Activated CD8-positive, alpha-beta memory T cell treated with anti-CD3 and anti-CD28 coated beads for 4 hours (primary cell): ENCODE results near the gene FRA10AC1.
"Not testable (repeated sequence)": the region's sequence is repeated elsewhere in the genome, so short reads cannot be mapped to it uniquely, and the experiment has no call there.

Experiments used
- DNase-seq, 2 donors: peaks; one replicate each; pipeline ENCODE4 v3.0.0-alpha.2; 2020; ENCODE audit warnings: low read depth in 2 of 2

Gene FRA10AC1

DNA sequence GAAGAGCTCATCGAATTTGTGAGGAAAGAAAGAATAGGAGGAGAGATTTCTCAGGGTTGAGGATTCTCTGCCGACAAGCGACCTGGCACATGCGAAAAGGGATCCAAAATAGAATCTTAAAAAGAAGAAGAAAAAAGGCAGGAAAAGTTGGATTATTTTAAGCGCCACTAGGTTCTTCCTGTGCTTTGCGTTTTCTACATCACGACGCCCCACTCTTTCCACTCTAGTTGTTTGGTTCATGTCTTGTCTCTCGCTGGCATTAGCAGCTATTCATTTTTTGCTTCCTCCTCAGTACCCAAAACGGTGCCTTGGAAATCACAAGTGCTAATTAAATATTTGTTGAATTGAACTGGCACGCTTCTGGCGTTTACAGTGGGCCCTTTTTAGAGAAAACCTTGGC is 674 bp upstream of the FRA10AC1 start:
- no peak for DNase-seq

DNA sequence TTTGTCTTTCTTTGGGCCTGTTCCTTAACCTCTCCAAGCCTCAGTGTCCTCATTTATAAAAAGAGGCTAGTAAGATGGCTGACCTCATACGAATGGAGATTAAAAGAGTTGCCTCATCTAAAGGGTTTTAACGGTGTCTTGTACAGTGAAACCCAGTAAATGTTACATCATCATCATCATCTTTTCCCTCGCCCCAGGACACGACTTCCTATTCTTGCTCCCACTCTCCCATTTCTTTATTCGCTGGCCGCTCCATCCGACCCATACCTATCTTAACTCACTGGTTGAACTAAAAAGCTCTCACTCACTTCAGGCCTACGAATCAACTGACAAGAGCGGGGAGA is 554 bp downstream of the FRA10AC1 start:
- no peak for DNase-seq

DNA sequence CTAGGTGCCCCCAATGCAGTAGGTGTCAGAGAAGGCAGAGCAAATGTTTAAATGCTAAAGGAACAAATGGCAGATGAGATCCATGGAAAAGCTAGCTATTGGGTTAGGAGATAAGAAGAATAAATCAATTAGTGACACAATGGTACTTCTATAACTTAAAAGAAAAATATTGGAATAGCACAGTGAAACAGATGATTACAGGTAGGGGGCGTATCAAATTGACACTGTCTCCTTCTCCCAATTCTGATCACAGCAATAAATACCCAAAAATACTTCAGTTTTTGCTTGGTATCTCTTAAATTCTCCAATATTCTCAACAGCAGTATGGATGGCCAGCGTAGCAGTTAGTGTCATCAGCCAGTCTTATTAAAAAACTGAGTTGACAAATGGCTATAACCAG is 5.2 kb downstream of the FRA10AC1 start:
- no peak for DNase-seq

DNA sequence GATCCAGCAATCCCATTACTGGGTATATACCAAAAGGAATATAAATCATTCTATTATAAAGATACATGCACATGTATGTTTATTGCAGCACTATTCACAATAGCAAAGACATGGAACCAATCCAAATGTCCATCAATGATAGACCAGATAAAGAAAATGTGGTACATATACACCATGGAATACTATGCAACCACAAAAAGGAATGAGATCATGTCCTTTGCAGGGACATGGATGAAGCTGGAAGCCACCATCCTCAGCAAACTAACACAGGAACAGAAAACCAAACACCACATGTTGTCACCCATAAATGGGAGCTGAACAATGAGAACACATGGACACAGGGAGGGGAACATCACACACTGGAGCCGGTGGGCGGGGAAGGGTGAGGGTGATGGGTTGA is 5.8 kb downstream of the FRA10AC1 start:
- DNase-seq, result not testable (repeated sequence)

DNA sequence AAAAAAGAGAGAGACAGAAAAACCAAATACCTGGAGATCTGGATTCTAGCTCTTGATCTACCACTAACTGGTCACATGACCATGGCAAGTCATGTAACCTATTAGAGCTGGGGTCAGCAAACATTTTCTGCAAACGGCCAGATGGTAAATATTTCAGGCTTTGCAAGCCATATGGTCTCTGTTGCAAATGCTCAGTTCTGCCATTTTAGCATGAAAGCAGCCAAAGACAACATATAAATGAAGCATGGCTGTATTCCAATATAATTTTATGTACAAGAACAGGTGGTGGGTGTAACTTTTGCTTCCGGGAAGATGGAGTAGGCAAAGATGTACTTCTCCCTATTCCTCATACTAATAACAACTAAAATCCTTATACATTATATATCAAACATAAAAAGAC is 6.7 kb downstream of the FRA10AC1 start:
- DNase-seq, result no peak

DNA sequence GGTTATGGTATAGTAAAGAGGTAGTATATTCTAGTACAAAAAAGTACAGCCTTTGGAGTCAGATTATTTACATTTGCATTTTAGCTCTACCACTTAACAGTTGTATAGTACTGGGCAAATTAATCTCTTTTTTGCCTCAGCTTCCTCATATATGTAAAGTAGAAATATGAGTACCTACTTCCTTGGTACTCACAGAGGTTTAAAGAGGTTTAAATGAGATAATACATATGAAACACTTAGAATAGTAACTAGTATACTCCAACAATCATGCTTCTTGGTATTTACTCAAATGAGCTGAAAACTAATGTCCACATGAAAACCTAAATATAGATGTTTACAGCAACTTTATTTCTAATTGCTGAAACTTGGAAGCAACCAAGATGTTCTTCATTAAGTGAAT is 14.7 kb downstream of the FRA10AC1 start:
- no peak for DNase-seq

DNA sequence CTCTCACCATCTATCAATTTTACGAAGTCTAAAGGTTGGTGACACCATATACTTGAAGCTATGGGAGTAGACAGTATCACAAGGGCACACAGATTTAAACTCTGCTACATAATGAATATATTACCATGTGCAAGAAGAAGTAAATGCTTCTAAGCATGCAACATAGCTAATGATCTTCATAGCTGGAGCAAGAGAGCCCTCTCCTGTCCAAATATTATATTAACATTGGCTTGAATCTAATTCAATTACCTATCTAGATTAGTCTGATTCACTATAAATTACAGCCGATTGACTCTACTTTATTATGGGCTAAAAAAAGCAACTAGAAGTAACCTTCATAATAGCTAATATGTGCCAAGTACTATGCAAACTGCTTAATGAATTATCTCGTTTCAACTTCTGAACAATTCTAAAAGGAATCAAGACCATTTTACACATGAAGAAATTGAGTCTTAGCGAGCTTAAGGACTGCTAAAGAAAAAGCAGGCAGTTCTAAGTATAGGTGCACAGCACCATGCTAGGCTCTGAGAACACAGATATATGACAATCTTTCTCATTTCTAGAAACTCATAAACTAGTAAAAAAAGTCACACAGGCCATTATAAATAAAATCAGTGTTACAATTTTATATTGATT is 21.9 kb downstream of the FRA10AC1 start:
- DNase-seq, result no peak

DNA sequence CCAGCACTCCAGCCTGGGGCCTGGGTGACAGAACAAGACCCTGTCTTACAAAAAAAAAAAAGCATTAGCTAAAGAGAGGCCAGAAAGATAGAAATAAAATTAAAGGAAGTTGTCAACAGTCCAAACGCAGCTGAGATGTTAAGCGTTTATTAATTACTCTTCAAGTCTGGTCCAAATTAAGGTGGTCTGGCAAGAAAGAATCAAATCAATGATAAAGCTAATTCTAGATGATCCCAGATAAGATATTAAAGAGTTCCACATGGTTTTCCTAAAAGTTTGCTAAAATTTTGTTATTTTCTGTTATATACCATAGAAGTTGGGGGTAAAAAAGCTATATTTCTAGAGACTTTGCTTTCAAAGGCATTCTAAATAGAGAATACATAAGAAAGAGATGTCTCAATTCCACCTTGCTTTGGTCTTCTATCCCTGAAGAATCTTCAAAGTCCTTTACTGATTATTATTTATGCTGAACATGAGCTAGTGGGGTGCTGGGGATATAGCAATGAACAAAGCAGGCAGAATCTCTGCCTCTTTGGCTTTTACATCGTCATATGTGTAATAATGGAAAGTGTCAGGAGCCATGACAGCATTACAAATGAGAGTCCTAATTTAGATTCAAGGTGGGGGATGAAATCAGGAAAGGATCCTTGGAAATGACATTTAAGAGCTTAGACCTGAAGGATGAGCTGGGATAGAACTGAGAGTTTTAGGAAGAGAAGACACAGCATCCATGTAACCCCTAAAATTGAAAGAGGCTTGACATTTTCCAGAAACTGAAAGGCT is 23.4 kb downstream of the FRA10AC1 start:
- no peak for DNase-seq

DNA sequence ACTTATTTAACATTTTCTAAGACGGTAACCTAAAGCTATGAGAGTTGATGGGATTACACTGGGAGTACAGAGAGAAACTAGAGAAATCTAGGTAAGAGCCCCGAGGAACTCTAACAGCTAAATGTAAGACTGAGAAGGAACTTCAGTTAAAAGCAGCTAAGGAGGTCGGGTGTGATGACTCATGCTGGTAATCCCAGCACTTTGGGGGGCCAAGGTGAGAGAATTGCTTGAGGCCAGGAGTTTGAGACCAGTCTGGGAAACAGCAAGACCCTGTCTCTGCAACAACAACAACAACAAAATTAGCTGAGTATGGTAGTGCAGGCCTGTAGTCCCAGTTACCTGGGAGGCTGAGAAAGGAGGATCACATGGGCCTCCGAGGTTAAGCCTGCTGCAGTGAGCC is 24.0 kb downstream of the FRA10AC1 start:
- DNase-seq, result no peak

DNA sequence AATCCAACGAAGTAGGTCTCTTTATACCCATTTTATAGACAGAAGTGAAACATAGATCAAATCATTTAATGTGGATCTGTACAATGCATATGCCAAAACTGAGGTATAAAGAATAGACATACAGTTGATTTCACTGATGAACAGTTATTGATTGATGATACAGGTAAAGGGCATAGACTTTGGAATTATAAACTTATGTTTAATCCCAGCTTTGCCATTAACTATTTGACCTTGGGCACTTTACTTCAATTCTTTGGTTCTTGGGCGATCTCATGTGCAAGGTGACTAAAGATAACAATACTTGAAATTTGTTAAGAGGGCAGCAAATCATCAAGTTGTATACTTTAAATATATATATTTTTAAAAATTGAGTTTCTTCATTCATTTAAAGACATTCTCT is 28.6 kb downstream of the FRA10AC1 start:
- DNase-seq, result no peak

DNA sequence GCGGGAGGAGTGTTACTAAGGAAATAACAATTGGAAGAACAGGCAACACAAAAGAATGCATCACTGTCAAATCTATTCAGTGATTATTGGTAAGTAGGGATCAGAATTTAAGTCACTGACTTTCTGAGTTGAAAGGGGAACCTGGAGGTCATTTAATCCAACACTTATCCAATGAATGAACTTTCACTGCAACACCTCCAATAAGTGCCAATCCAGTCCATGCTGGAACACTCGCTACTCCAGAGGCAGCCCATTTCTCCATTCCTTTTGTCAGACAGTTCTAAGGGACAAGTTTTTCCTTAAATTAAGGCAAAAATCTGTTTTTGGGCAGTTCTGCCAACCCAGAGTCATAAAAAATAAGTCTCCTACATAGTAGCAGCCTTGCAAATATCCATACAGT is 29.5 kb downstream of the FRA10AC1 start:
- no peak for DNase-seq

DNA sequence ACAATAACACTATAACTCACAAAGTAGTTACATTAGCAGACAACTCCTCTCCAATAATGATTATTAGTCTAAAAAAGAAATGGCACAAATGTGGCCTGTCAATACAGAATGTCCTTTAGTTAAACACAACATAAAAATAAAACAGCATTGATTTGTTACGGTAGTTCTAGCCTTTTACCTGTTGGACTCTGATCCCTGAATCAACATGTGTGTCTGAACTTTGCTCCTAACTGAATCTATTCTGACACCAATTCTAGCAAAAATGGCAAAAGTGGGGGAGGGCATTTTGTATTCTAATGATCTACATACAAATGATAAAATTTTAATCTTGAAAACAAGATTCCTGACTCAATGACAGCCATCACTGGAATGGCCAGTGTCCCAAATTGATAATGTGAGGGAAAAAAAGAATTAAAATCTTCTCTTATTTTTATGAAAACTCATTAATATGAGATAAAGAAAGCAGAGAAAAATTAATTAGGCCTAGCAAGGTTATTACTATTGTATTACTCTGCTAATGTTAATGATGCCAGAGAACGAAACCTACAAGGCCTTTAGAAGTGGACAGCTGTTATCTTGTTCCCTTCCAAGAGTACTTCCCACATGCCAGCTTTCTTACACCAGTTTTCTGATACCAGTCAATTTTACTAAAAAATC is 30.2 kb downstream of the FRA10AC1 start:
- no peak for DNase-seq

DNA sequence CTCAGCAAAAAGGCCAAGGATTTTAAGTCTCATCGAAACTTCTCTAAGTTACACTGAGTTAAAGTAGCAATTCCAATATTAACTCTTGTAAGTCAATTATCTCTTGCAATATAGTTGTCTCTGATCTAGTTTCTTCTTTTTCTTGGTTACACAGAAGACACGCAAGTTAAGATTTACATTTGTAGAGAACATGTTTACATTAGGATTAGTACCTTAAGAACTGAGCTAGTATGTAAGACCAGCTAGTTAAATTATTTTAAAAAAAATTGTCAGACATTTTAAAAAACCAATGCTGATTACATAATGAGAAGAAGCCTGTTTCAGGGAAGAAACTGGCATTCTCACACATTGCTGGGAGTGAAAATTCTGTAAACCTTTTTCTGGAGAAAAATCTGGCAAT is 31.4 kb downstream of the FRA10AC1 start:
- DNase-seq, result no peak

DNA sequence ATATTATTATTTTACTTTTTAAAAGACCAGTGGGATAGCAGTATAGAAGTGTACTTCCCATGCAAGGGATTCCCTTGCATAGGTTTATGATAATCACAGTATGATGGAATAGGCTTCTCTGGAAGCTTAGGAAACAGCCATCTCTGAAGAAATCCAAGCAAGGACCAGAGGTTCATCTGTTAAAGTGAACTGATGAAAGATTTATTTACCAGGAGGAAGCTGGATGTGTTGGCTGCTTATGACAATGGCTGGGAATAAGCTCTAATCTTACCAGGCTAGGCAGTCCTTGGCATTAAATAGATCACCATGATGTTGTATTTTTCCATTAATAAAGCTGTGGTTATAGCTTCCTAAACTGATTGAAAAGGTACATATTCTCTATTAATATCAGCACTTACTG is 32.0 kb downstream of the FRA10AC1 start:
- DNase-seq, result no peak

DNA sequence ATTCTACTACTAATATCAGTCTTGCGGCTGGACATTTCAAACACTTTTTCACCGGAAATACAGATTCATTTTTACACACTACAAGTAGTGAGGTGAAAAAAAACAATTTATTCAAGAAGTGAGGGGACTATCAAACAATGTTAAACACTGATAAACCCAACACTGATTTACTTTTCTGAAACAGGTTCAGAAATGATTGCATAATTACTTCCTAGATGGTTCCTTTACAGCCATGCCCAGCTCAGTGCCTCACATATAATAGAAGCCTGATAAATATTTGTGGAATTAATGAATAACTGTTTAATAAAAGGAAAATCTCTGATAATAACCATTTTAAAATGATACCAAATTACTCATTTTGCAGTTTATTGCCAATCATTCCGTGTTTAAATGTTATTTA is 34.6 kb downstream of the FRA10AC1 start:
- no peak for DNase-seq

DNA sequence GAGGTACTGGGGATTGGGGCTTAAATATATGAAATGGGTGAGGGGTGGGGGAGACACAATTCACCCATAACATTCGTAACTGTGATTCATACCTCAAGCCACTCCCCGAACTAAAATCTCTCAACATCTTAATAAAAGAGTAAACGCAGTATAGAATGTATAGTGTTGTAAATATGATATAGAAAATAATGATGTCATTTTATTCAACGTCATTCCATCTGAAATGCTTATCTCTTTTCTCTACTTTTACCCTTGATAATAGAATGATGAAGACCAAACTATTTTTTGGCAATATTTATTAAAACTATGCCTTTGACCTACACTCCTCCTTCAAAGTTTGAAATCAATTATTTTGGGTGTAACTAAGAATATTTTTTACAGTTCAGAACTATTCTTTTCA is 36.4 kb downstream of the FRA10AC1 start:
- no peak for DNase-seq

DNA sequence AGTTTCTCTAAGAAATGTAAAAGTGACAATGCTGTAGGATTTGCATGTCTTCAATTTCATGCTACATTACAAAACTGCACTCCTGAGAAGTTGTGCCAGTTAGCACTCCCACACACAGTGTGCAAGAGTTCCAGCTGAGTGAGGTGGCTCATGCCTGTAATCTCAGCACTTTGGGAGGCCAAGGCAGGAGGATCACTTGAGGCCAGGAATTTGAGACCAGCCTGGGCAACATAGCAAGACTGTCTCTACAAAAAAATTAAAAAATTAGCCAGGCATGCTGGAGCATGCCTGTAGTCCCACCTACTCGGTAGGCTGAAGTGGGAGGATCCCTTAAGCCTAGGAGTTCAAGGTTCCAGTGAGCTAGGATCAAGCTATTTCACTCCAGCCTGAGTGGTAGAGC is 44.6 kb downstream of the FRA10AC1 start:
- DNase-seq, result no peak

DNA sequence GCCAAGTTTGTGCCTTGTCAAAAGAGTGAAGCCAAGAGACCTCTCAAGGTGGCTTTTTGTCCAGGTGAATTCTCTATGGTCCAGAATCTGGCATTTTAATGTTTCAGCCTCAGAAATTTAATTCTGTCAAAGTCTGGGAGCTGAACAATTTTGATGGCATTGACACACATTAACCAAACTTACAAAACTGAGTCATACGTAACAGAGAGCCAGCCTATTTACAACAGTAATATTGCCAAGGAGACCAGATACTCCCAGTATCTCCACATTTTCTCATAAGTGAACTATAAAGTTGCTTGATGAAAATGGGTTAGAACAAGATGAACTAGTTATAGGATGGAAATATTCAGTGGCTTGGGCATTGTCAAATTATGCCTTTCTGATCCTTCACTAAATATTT is 46.2 kb downstream of the FRA10AC1 start:
- no peak for DNase-seq

DNA sequence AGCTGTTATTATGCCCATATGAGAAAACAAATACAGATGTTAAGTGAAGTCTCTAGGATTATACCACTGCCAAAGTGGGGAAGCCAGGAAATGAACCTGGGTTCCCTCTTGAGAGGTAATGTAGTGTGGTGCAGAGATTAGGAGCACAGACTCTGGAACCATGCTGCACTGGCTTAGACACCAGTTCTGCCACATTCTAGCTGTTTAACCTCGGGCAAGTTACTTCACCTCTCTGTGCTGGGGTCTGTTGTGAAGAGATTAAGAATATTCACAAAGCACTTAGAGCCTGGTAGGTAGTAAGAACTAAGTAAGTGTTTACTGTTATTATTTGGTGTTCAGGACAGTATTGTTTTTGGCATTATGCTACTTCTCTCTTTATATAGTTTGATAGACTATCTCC is 48.2 kb downstream of the FRA10AC1 start:
- DNase-seq, result no peak

DNA sequence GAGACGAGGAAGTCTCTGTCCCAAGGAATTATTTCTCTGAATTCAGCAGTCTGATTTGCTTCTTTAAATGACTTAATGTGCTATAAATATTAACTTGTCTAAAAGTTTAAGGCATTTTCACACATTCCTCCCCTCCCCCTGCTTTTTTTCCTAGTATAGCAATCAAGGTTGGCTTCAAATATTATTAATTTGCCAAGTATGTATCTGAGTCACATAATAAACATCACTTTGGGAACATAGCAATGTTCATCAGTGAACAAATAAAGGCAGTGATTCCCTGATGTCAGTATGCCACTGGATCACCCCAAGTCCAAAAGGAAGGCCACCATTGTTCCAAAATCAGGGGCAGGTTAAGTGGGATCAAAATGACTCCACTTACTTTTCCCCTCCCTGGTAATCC is 49.5 kb downstream of the FRA10AC1 start:
- no peak for DNase-seq

DNA sequence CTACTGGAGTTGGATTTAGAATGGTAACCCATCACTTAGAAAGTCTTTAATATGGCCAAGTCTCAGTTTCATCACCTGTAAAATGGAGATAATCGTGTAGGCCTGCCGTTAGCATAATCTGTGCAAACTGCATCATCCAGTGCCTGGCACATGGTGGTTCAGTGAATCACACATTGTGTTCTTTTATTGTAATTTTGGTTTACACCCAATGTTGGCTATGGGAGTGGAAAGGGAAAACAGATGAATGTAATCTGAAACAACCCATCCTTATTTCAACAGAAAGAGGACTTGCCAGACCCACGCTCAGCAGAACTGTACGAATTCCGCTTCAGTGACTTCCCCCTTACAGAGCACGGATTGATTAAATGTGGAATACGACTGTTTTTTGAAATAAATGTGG is 62.6 kb downstream of the FRA10AC1 start:
- no peak for DNase-seq

DNA sequence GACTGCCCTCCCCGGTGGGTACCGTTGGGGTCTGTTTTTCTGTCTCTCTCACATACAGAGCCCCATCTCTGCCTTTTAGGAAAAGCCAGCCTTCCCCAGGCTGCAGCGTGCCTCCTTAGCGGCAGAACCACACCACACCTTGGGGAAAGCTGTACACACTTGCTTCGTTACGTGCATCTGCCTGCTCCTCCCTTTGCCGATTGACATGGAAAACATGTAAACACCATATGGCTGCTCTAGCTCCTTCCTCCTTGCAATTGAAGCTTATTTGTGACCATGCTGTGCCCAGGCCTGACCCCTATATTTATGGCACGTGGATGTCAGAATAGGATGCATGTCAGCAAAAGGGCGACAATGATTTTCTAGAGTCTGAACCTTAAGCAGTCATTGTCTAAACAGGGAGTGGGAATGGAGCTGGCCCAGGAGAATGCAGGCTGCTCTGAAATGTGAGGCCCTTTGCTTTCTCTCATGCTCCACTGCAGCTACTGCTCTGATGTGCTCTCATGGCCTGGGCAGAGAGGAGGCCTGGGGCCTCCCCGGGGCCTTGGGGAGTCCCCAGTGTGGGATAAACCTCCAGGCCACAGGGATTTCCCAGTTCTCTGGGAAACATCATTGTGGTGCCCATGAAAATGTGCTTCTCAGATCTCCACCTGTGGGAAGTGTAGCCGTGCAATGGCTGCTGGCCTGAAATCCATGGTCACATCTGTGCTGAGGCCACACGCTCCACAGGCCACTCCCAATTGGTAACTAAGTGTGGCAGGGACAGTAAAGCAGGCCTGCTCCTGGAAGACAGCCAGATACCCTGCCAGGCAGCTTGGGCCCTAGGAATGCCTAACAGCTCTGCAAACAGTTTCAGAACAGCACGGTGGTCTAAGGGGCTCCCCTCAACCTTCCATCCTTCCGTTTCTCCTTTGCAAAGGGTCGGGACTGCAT is 71.5 kb downstream of the FRA10AC1 start:
- no peak for DNase-seq
